ENCODE data around the gene GNPDA2. TPM values are rescaled to one million over a fixed set of nuclear protein-coding genes. Genes with fewer than 3 reads are reported as not detected.

The GNPDA2 gene
- total and polyA plus RNA-seq, 9 of the 15 experiments (the other 6 are each of a cell fraction or from before 2014, with no cell fraction given), result 10.6 to 20.4 (median 13.0) TPM

DNA sequence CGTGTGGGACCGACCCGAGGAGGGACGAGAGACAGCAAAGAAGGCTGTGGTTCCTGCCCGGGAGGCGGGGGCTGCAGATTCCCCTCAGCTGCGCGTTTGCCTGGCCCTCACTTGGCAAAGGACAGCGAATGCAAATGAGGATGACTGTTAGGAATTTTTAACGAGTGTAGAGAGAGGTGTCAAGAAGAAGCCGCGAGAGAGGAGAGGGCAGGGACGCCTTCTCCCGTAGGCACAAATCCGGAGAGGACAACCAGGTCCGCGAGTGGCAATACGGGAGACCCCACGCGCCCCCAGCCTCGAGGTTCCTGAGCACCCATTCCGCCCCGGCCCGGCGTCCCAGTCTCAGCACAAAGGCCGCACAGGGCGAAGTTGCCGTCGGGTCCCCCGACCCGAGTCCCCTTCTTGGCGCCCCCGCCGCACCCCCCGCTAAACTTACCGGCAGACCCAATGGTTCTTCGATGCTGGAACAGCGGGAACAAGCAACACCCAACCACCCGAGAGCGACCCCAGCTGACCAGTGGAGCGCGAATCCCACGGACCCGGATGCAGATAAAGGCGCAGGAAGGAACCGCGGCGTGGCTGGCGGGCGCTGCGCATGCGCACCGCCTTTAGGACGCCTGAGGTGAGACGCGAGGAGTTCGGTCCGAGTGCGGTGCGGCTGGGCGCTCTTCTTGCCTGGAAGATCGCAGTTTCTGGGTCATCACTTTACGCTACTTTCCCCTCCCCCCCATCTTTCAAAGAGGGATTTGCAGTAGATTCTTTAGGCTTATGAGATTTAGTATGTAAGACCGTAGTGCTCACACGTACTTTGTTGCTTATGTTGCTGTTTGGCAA, at the start of gene GNPDA2 (continued):
- TF ChIP-seq HNRNPLL (IDR thresholded peaks at IDR 0.05; ENCODE audit: low read depth, low read length, poor library complexity, severe bottlenecking) (peak; percentile 87), ZNF224 (CRISPR knock-in tag; IDR thresholded peaks at IDR 0.05) (no peak), HEY1 (CRISPR knock-in tag; IDR thresholded peaks at IDR 0.05; ENCODE audit: borderline replicate concordance) (no peak), SMC3 (conservative IDR thresholded peaks at IDR 0.05; ENCODE audit: insufficient read depth, low read depth, low read length) (no peak), DIDO1 (tag; IDR thresholded peaks at IDR 0.05; ENCODE audit: low read depth) (no peak), RCOR1 (IDR thresholded peaks at IDR 0.05; ENCODE audit: borderline replicate concordance in 1 of 2, low read depth in 2 of 2, low read length in 2 of 2) (peak in 1 of 2 experiments; percentile 40; a peak in 1 of 4 replicates), MYNN (IDR thresholded peaks at IDR 0.05) (no peak), MYNN (CRISPR knock-in tag; IDR thresholded peaks at IDR 0.05) (no peak), ZNF583 (CRISPR knock-in tag; IDR thresholded peaks at IDR 0.05) (no peak), GABPB1 (CRISPR knock-in tag; IDR thresholded peaks at IDR 0.05) (peak; percentile 57; the same call in 1 of the 2 replicates), HDAC2 (IDR thresholded peaks at IDR 0.05) (no peak), ZNF717 (CRISPR knock-in tag; IDR thresholded peaks at IDR 0.05) (no peak), NR2F6 (CRISPR knock-in tag; IDR thresholded peaks at IDR 0.05) (no peak), CBFA2T2 (conservative IDR thresholded peaks at IDR 0.05) (no peak), SMAD4 (CRISPR knock-in tag; conservative IDR thresholded peaks at IDR 0.05) (no peak), ZNF444 (CRISPR knock-in tag; IDR thresholded peaks at IDR 0.05) (no peak), SETDB1 (IDR thresholded peaks at IDR 0.05; ENCODE audit: low read length) (peak; percentile 37), ZNF830 (CRISPR knock-in tag; IDR thresholded peaks at IDR 0.05) (no peak), ZFP1 (CRISPR knock-in tag; IDR thresholded peaks at IDR 0.05) (no peak), NR1H2 (CRISPR knock-in tag; IDR thresholded peaks at IDR 0.05) (no peak), HNRNPL (IDR thresholded peaks at IDR 0.05; ENCODE audit: low read depth, low read length) (no peak), ASH1L (IDR thresholded peaks at IDR 0.05; ENCODE audit: borderline replicate concordance, low read depth, partially characterized antibody) (no peak)
- TF ChIP-seq, protein P1, sequence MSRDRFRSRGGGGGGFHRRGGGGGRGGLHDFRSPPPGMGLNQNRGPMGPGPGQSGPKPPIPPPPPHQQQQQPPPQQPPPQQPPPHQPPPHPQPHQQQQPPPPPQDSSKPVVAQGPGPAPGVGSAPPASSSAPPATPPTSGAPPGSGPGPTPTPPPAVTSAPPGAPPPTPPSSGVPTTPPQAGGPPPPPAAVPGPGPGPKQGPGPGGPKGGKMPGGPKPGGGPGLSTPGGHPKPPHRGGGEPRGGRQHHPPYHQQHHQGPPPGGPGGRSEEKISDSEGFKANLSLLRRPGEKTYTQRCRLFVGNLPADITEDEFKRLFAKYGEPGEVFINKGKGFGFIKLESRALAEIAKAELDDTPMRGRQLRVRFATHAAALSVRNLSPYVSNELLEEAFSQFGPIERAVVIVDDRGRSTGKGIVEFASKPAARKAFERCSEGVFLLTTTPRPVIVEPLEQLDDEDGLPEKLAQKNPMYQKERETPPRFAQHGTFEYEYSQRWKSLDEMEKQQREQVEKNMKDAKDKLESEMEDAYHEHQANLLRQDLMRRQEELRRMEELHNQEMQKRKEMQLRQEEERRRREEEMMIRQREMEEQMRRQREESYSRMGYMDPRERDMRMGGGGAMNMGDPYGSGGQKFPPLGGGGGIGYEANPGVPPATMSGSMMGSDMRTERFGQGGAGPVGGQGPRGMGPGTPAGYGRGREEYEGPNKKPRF (IDR thresholded peaks at IDR 0.05; ENCODE audit: low read depth, low read length), result no peak

Data from K562 (cell line).